IMR-90 (cell line): Measurements from ENCODE around the gene ZNF221. TPM values are rescaled to one million over a fixed set of nuclear protein-coding genes. Genes with fewer than 3 reads are reported as not detected.

Experiments
- ATAC-seq: fragments of 200-7000 bp; cut with Tn5 transposase; 2 replicates; pipeline ENCODE4 v1.9.1; 2020; ENCODE audit warnings: low read depth, mild to moderate bottlenecking, moderate library complexity
- BruUV-seq: library from RNA; stranded (reverse); fragments of 400-500 nt; replicated peaks from 2 replicates; lab custom pipeline; 2021; lab: Mats Ljungman, UMichigan
- CTCF ChIA-PET: fragments of 300-600 bp; formaldehyde crosslinking; extraction: SDS; loops from one replicate; lab custom pipeline; 2021; ENCODE audit warnings: antibody characterized with exemption; lab: Yijun Ruan, JAX
- POLR2A ChIA-PET: fragments of 300-600 bp; sonication (Branson Sonifier 250); formaldehyde crosslinking; loops from one replicate; lab custom pipeline; 2022; ENCODE audit warnings: antibody characterized with exemption; ENCODE audit not compliant: unreplicated experiment; lab: Charles Lee
- DNase-seq: peaks from one replicate; pipeline ENCODE4 v3.0.0; 2013
- H2AFZ ChIP-seq: replicated peaks from 2 replicates; pipeline ENCODE3; 2013; ENCODE audit warnings: low read length, mild to moderate bottlenecking; ENCODE audit not compliant: poor library complexity
- H2AK5ac ChIP-seq: 2 replicates; pipeline ENCODE4 v1.6.1; 2013; ENCODE audit warnings: low read depth, low read length, inconsistent platforms
- H2AK9ac ChIP-seq: replicated peaks from 2 replicates; pipeline ENCODE3; 2013; ENCODE audit warnings: mild to moderate bottlenecking, low read depth, low read length, moderate library complexity; ENCODE audit not compliant: poor library complexity
- H2BK120ac ChIP-seq: 2 replicates; pipeline ENCODE4 v1.6.1; 2013; ENCODE audit warnings: low read depth, low read length, inconsistent platforms
- H2BK15ac ChIP-seq: 3 replicates; pipeline ENCODE4 v1.6.1; 2013; ENCODE audit warnings: low read depth, low read length, inconsistent platforms
- H2BK20ac ChIP-seq: 2 replicates; pipeline ENCODE4 v1.6.1; 2013; ENCODE audit warnings: low read depth, mild to moderate bottlenecking, inconsistent platforms, low read length, moderate library complexity
- H2BK5ac ChIP-seq: 2 replicates; pipeline ENCODE4 v1.6.1; 2013; ENCODE audit warnings: mild to moderate bottlenecking, low read depth, low read length, inconsistent platforms; ENCODE audit not compliant: poor library complexity, severe bottlenecking
- H3K14ac ChIP-seq: replicated peaks from 2 replicates; pipeline ENCODE4 v1.6.1; 2013; ENCODE audit warnings: low read depth, low read length, inconsistent platforms
- H3K18ac ChIP-seq: 2 replicates; pipeline ENCODE4 v1.6.1; 2013; ENCODE audit warnings: low read depth, low read length, control low read depth
- H3K23ac ChIP-seq: 2 replicates; pipeline ENCODE4 v1.6.1; 2013; ENCODE audit warnings: low read depth, low read length, inconsistent platforms
- H3K27ac ChIP-seq: 2 replicates; pipeline ENCODE4 v1.5.1; 2013; ENCODE audit warnings: mild to moderate bottlenecking, control low read depth, low read length; ENCODE audit not compliant: insufficient read depth
- H3K27me3 ChIP-seq: 2 replicates; pipeline ENCODE4 v1.6.1; 2013; ENCODE audit warnings: low read length; ENCODE audit not compliant: control insufficient read depth, insufficient read depth
- H3K36me3 ChIP-seq: 2 replicates; pipeline ENCODE4 v1.6.1; 2013; ENCODE audit warnings: low read length, mixed read lengths; ENCODE audit not compliant: control insufficient read depth, insufficient read depth
- H3K4ac ChIP-seq: 2 replicates; pipeline ENCODE4 v1.6.1; 2013; ENCODE audit warnings: low read depth, low read length, inconsistent platforms
- H3K4me1 ChIP-seq: 2 replicates; pipeline ENCODE4 v1.6.1; 2013; ENCODE audit warnings: low read length, mixed read lengths; ENCODE audit not compliant: control insufficient read depth, insufficient read depth
- H3K4me2 ChIP-seq: 2 replicates; pipeline ENCODE4 v1.6.1; 2013; ENCODE audit warnings: low read depth, mild to moderate bottlenecking, control low read depth, low read length, moderate library complexity
- H3K4me3 ChIP-seq: 2 replicates; pipeline ENCODE4 v1.5.1; 2013; ENCODE audit warnings: low read depth, mild to moderate bottlenecking, control low read depth, low read length, moderate library complexity; ENCODE audit not compliant: insufficient read depth
- H3K56ac ChIP-seq: 2 replicates; pipeline ENCODE4 v1.6.1; 2013; ENCODE audit warnings: low read length, inconsistent platforms; ENCODE audit not compliant: insufficient read depth; ENCODE audit errors: extremely low read depth
- H3K79me1 ChIP-seq, 2 experiments: 2 replicates each; pipeline ENCODE4 v1.6.1; 2013; ENCODE audit warnings: low read length in 2 of 2, inconsistent platforms in 1 of 2, low read depth in 1 of 2
- H3K9ac ChIP-seq: 2 replicates; pipeline ENCODE4 v1.6.1; 2013; ENCODE audit warnings: low read depth, low read length, control low read depth
- H3K9me1 ChIP-seq: 2 replicates; pipeline ENCODE4 v1.6.1; 2013; ENCODE audit warnings: low read length, inconsistent platforms; ENCODE audit not compliant: insufficient read depth
- H3K9me3 ChIP-seq: 2 replicates; pipeline ENCODE4 v1.6.1; 2013; ENCODE audit warnings: low read length; ENCODE audit not compliant: control insufficient read depth, insufficient read depth
- H4K20me1 ChIP-seq: 2 replicates; pipeline ENCODE4 v1.6.1; 2013; ENCODE audit warnings: low read length, inconsistent platforms; ENCODE audit not compliant: insufficient read depth
- H4K5ac ChIP-seq: 2 replicates; pipeline ENCODE4 v1.6.1; 2013; ENCODE audit warnings: mild to moderate bottlenecking, low read depth, low read length, control low read depth
- H4K8ac ChIP-seq, 2 experiments: 2 replicates each; pipeline ENCODE4 v1.6.1; 2013; ENCODE audit warnings: low read depth in 2 of 2, low read length in 2 of 2, control low read depth in 1 of 2, inconsistent platforms in 1 of 2
- H4K91ac ChIP-seq: 2 replicates; pipeline ENCODE4 v1.6.1; 2013; ENCODE audit warnings: low read depth, low read length, inconsistent platforms; ENCODE audit not compliant: insufficient read depth
- BHLHE40 ChIP-seq: fragments of 150-350 bp; IDR thresholded peaks from 2 replicates; pipeline ENCODE4 v1.6.1; 2016; ENCODE audit warnings: mild to moderate bottlenecking, low read depth, low read length
- CEBPB ChIP-seq: IDR thresholded peaks from 2 replicates; pipeline ENCODE4 v1.6.1; 2012; ENCODE audit warnings: low read depth, low read length, improper control_type of control experiment
- CHD1 ChIP-seq: IDR thresholded peaks from 2 replicates; pipeline ENCODE4 v1.6.1; 2012; ENCODE audit warnings: low read depth, low read length, improper control_type of control experiment
- FOS ChIP-seq: fragments of 150-350 bp; IDR thresholded peaks from 2 replicates; pipeline ENCODE4 v1.6.1; 2016; ENCODE audit warnings: low read depth, low read length
- MAFK ChIP-seq: IDR thresholded peaks from 2 replicates; pipeline ENCODE4 v1.6.1; 2012; ENCODE audit warnings: low read depth, low read length, improper control_type of control experiment
- MAZ ChIP-seq: IDR thresholded peaks from 2 replicates; pipeline ENCODE4 v1.6.1; 2012; ENCODE audit warnings: low read depth, mild to moderate bottlenecking, low read length, improper control_type of control experiment, moderate library complexity, borderline replicate concordance
- MXI1 ChIP-seq: IDR thresholded peaks from 2 replicates; pipeline ENCODE4 v1.6.1; 2012; ENCODE audit warnings: low read depth, mild to moderate bottlenecking, low read length, moderate library complexity, borderline replicate concordance
- NFE2L2 ChIP-seq: fragments of 150-350 bp; IDR thresholded peaks from 2 replicates; pipeline ENCODE4 v1.6.1; 2016; ENCODE audit warnings: low read depth, mild to moderate bottlenecking, low read length
- POLR2A ChIP-seq: IDR thresholded peaks from 2 replicates; pipeline ENCODE4 v1.6.1; 2012; ENCODE audit warnings: mild to moderate bottlenecking, low read depth, low read length
- RAD21 ChIP-seq: IDR thresholded peaks from 2 replicates; pipeline ENCODE4 v1.6.1; 2012; ENCODE audit warnings: low read length, improper control_type of control experiment
- RCOR1 ChIP-seq: IDR thresholded peaks from 2 replicates; pipeline ENCODE4 v1.6.1; 2012; ENCODE audit warnings: mild to moderate bottlenecking, low read length, improper control_type of control experiment; ENCODE audit not compliant: insufficient replicate concordance
- RFX5 ChIP-seq: IDR thresholded peaks from 2 replicates; pipeline ENCODE4 v1.8.0; 2012; ENCODE audit warnings: low read depth, mild to moderate bottlenecking, low read length, moderate library complexity
- SMC3 ChIP-seq: fragments of 150-350 bp; IDR thresholded peaks from 2 replicates; pipeline ENCODE4 v1.6.1; 2016; ENCODE audit warnings: low read depth, mild to moderate bottlenecking, antibody characterized with exemption, low read length, moderate library complexity
- WGBS, 2 experiments: methylation state at CpG; one replicate each; pipeline versions ENCODE4 v1.1.5 to v1.1.7; 2013; ENCODE audit warnings: missing lambda C conversion rate in 2 of 2; ENCODE audit not compliant: insufficient read length in 1 of 2; ENCODE audit errors: extremely low coverage in 2 of 2; 5-methylcytosine and 5-hydroxymethylcytosine counted together
- dilution Hi-C: fragments of 300-500 bp; cut with HindIII; formaldehyde crosslinking; loops from one replicate; pipeline ENCODE4 v1.14.3; 2018; ENCODE audit warnings: low sequenced_read_pairs; ENCODE audit not compliant: unreplicated experiment
- in situ Hi-C: fragments of 300-500 bp; cut with MboI; formaldehyde crosslinking; loops from 3 replicates; pipeline ENCODE4 v1.14.3; 2019; ENCODE audit warnings: low sequenced_read_pairs, inconsistent platforms, mixed read lengths
- intact Hi-C: fragments of 100-400 bp; cut with micrococcal nuclease; formaldehyde crosslinking; loops from 2 replicates; pipeline ENCODE4 v1.10.0; 2022
- polyA plus RNA-seq, 3 experiments: library from polyadenylated mRNA; depleted of rRNA; stranded (reverse); fragments of >200 nt; gene quantifications; 2 replicates each; pipeline ENCODE4 v1.2.3, GENCODE V29; 2012; ENCODE audit warnings: low replicate concordance in 1 of 3
- total RNA-seq: library from RNA; depleted of rRNA; stranded (reverse); fragments of >200 nt; gene quantifications from 2 replicates; pipeline ENCODE4 v1.2.3, GENCODE V29; 2012
- TF ChIP-seq, protein P1 (sequence below): fragments of 150-350 bp; IDR thresholded peaks from 2 replicates; pipeline ENCODE4 v1.6.1; 2016; ENCODE audit warnings: low read depth, mild to moderate bottlenecking, low read length, moderate library complexity, borderline replicate concordance
- TF ChIP-seq, protein P2 (sequence below): conservative IDR thresholded peaks from 2 replicates; pipeline ENCODE4 v1.5.1; 2012; ENCODE audit warnings: mild to moderate bottlenecking, low read depth, low read length, improper control_type of control experiment
- TF ChIP-seq, protein P3 (sequence below): fragments of 150-350 bp; IDR thresholded peaks from 2 replicates; pipeline ENCODE4 v1.6.1; 2017; ENCODE audit warnings: mild to moderate bottlenecking, antibody characterized with exemption, low read length, low read depth

Gene ZNF221
- total and polyA plus RNA-seq, 2 of the 4 experiments (the other 2 are of a cell fraction), result 1.0 to 10.6 TPM

DNA sequence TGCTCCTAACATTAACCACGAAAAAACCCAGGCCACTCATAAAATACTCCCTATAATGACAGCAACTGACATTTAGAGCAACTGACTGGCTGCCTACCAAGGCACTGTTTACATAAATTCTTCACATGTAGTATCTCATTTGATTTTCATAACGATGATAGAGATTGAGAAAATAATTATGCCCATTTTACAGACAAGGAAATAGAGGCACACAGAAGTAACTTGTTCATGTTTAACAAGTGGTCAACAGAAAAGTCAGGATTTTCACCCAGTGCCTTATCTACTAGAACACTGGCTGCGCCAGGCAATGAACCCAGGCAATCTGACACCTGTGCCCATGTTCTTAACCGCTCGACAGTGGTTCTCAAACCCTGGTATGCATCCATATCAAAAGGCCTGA lies 22.2 kb upstream of the ZNF221 start:
- TF ChIP-seq MXI1 (no peak), POLR2A (no peak), CHD1 (no peak), RCOR1 (no peak), RAD21 (no peak), BHLHE40 (no peak), MAZ (no peak), NFE2L2 (no peak), CEBPB (no peak), FOS (no peak), SMC3 (no peak), RFX5 (no peak), MAFK (no peak)
- TF ChIP-seq, protein P1, sequence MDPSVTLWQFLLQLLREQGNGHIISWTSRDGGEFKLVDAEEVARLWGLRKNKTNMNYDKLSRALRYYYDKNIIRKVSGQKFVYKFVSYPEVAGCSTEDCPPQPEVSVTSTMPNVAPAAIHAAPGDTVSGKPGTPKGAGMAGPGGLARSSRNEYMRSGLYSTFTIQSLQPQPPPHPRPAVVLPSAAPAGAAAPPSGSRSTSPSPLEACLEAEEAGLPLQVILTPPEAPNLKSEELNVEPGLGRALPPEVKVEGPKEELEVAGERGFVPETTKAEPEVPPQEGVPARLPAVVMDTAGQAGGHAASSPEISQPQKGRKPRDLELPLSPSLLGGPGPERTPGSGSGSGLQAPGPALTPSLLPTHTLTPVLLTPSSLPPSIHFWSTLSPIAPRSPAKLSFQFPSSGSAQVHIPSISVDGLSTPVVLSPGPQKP, result no peak
- TF ChIP-seq, protein P2, sequence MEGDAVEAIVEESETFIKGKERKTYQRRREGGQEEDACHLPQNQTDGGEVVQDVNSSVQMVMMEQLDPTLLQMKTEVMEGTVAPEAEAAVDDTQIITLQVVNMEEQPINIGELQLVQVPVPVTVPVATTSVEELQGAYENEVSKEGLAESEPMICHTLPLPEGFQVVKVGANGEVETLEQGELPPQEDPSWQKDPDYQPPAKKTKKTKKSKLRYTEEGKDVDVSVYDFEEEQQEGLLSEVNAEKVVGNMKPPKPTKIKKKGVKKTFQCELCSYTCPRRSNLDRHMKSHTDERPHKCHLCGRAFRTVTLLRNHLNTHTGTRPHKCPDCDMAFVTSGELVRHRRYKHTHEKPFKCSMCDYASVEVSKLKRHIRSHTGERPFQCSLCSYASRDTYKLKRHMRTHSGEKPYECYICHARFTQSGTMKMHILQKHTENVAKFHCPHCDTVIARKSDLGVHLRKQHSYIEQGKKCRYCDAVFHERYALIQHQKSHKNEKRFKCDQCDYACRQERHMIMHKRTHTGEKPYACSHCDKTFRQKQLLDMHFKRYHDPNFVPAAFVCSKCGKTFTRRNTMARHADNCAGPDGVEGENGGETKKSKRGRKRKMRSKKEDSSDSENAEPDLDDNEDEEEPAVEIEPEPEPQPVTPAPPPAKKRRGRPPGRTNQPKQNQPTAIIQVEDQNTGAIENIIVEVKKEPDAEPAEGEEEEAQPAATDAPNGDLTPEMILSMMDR, result no peak
- TF ChIP-seq, protein P3, sequence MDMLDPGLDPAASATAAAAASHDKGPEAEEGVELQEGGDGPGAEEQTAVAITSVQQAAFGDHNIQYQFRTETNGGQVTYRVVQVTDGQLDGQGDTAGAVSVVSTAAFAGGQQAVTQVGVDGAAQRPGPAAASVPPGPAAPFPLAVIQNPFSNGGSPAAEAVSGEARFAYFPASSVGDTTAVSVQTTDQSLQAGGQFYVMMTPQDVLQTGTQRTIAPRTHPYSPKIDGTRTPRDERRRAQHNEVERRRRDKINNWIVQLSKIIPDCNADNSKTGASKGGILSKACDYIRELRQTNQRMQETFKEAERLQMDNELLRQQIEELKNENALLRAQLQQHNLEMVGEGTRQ, result no peak
- Histone ChIP-seq H4K8ac (no peak overlapping the region), H2AFZ (no peak overlapping the region), H4K91ac (no peak overlapping the region), H3K4me1 (no peaks in the 10 kb centered on the region), H2BK15ac (no peak overlapping the region), H2BK120ac (no peak overlapping the region), H3K56ac (no peak overlapping the region), H2BK20ac (no peak overlapping the region), H3K36me3 (peaks cover 36% of the 10 kb centered on the region), H2AK9ac (no peak overlapping the region), H2AK5ac (no peak overlapping the region), H4K20me1 (no peaks in the 10 kb centered on the region), H3K4ac (no peak overlapping the region), H3K27me3 (no peaks in the 10 kb centered on the region), H3K4me2 (no peak overlapping the region), H3K79me1 (peaks cover 10 to 11% of the 10 kb centered on the region in 2 experiments; a peak in 3 of 4 replicates), H3K14ac (no peak overlapping the region), H3K9ac (no peak overlapping the region), H3K23ac (no peak overlapping the region), H3K9me3 (no peaks in the 10 kb centered on the region), H3K18ac (no peak overlapping the region), H2BK5ac (no peak overlapping the region), H3K27ac (no peak overlapping the region), H4K5ac (no peak overlapping the region), H3K9me1 (no peaks in the 10 kb centered on the region), H3K4me3 (no peak overlapping the region)
- intact Hi-C loops (no loop called here), in situ Hi-C loops (no loop called here), dilution Hi-C loops (no loop called here)
- no TSS peak for BruUV-seq
- 100% methylated on average over 2 of the region's 5 CpGs; no CpG with 5 or more reads in 1 of the 2 experiments for WGBS, 2 experiments
- DNase-seq, result no peak
- no peak for ATAC-seq
- ChIA-PET POLR2A (no interaction called here), CTCF (no interaction called here)
